Measurements from ENCODE around the gene SHOC2. TPM values are rescaled to one million over a fixed set of nuclear protein-coding genes. Genes with fewer than 3 reads are reported as not detected.

Gene SHOC2
- total and polyA plus RNA-seq, 9 donors = 23.6 to 32.0 (median 28.3) TPM

GRCh38 chr10:111037858-111038257 lies 118.5 kb downstream of the SHOC2 start:
- DNase-seq = no peak
- Histone ChIP-seq H3K27ac (ENCODE audit: low read length) (no peak overlapping the region), H3K4me3 (ENCODE audit: low read length) (no peak overlapping the region), H3K36me3 (ENCODE audit: control insufficient read depth, insufficient read depth, low read length) (no peaks in the 10 kb centered on the region), H3K9me3 (replicated peaks; ENCODE audit: control insufficient read depth, low read depth, low read length) (peaks cover 24% of the 10 kb centered on the region), H3K4me1 (ENCODE audit: control insufficient read depth, insufficient read depth, low read length) (no peaks in the 10 kb centered on the region), H3K27me3 (ENCODE audit: control insufficient read depth, insufficient read depth, low read length) (no peaks in the 10 kb centered on the region)

- H3K4me1 ChIP-seq (ENCODE audit: control insufficient read depth, insufficient read depth, low read length) = no peaks in the 10 kb centered on the region
- peaks cover 18% of the 10 kb centered on the region for H3K9me3 ChIP-seq (replicated peaks; ENCODE audit: control insufficient read depth, low read depth, low read length)
- H3K36me3 ChIP-seq (ENCODE audit: control insufficient read depth, insufficient read depth, low read length) = no peaks in the 10 kb centered on the region
- no peak overlapping the region for H3K27ac ChIP-seq (ENCODE audit: low read length)
- no CpG with 5 or more reads among the region's 2 CpGs for WGBS (ENCODE audit: insufficient coverage)
- H3K4me3 ChIP-seq (ENCODE audit: low read length) = no peak overlapping the region
- no peaks in the 10 kb centered on the region for H3K27me3 ChIP-seq (ENCODE audit: control insufficient read depth, insufficient read depth, low read length)
- no peak for DNase-seq
Observed at GRCh38 chr10:111039522-111039921, 120.1 kb downstream of the SHOC2 start.

DNA sequence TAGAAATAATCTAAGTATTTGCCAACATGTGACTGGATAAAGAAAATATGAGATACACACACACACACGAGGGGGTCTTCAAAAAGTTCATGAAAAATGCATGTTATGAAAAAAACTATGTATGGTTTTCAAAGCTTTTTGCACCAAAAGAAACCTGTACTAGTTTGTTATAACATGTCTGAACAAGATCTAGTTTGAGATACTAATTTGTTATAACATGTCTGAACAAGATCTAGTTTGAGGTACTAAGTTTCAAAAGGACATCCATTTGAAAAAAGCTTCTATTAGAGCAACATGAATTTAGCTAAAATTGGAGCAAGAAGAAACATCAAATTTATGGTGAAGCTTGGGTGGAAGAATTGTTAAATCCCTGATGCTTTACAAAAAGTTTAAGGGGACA lies 137.6 kb downstream of the SHOC2 start:
- Histone ChIP-seq H3K4me3 (ENCODE audit: low read length) (no peak overlapping the region), H3K36me3 (ENCODE audit: control insufficient read depth, insufficient read depth, low read length) (no peaks in the 10 kb centered on the region), H3K4me1 (ENCODE audit: control insufficient read depth, insufficient read depth, low read length) (no peaks in the 10 kb centered on the region), H3K9me3 (replicated peaks; ENCODE audit: control insufficient read depth, low read depth, low read length) (peaks cover 13% of the 10 kb centered on the region), H3K27ac (ENCODE audit: low read length) (no peak overlapping the region), H3K27me3 (ENCODE audit: control insufficient read depth, insufficient read depth, low read length) (no peaks in the 10 kb centered on the region)
- WGBS (ENCODE audit: insufficient coverage) = no CpG with 5 or more reads among the region's 1 CpG
- no peak for DNase-seq

Other genes with a start within 250 kb of the SHOC2 start
- gene PDCD4, start 47.7 kb upstream of the SHOC2 start, total RNA-seq = 55.1 TPM
- gene PDCD4, start 47.7 kb upstream of the SHOC2 start, polyA plus RNA-seq (ENCODE audit: insufficient read depth in 1 of 8, insufficient read length in 8 of 8, low replicate concordance in 1 of 8) = 100 to 1,000 TPM; 115 to 214 (median 167) TPM
- 22.5 TPM for gene BBIP1, start 424 bp upstream of the SHOC2 start, total RNA-seq
- gene BBIP1, start 424 bp upstream of the SHOC2 start, polyA plus RNA-seq (ENCODE audit: insufficient read depth in 1 of 8, insufficient read length in 8 of 8, low replicate concordance in 1 of 8) = 10 to 100 TPM; 23.4 to 29.9 (median 27.9) TPM
- 2.3 TPM for gene ADRA2A, start 157.4 kb downstream of the SHOC2 start, total RNA-seq
- 1 to 10 TPM; 2.1 to 4.1 (median 3.1) TPM for gene ADRA2A, start 157.4 kb downstream of the SHOC2 start, polyA plus RNA-seq (ENCODE audit: insufficient read depth in 1 of 8, insufficient read length in 8 of 8, low replicate concordance in 1 of 8)

Measured in muscle of leg (tissue), 11 donors.